HG02938 (cell line): ENCODE results near the gene CACNG6.

Experiments
- ATAC-seq: cut with Tn5 transposase; IDR thresholded peaks from one replicate; pipeline ENCODE4 v1.9.1; 2021; ENCODE audit warnings: mild to moderate bottlenecking, moderate library complexity; ENCODE audit not compliant: unreplicated experiment

Gene CACNG6

DNA sequence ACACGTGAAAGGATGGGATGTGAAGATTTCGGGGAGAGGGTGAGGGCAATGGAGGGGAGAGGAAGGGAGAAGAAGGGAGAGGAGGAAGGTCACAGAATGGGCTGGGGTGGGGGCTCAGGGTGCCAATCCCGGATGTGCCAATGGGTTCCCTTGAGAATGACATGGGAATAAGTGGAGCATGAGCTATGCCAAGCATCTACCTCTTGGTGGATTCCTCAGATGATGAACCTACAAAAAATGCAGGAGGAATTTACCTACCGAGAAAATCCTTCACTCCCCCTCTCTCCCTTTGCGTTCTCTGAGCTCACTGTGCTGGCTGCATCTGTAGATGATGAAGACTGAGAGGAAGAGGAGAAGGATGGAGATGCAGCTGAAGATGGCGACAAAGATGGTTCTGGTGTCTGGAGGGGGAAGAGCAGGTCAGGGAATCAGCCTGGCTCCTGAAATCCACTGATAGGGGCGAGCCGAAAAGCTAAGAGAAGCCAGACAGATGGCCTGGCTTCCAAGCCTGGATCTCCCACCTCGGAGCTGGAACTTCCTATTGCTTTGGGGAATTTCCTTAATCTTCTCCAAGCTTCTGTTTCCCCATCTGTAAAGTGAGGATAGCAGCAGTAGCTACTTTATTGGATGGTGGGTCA lies 50.7 kb downstream of the CACNG6 start:
- ATAC-seq, result no peak

DNA sequence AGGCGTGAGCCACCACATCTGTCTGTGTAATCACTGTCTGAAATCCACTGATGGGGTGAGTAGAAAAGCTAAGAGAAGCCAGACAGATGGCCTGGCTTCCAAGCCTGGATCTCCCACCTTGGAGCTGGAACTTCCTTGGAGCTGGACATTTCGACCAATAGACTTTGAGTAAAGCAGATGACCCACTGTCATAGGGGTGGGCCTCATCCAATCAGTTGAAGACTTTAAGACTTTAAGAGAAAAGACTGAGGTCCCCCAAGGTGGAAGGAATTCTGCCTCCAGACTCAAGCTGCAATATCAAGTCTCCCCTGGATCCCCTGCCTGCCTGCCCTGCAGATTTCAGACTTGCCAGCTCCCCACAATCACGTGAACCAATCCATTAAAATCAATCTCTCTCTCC lies 51.6 kb downstream of the CACNG6 start:
- ATAC-seq, result no peak

DNA sequence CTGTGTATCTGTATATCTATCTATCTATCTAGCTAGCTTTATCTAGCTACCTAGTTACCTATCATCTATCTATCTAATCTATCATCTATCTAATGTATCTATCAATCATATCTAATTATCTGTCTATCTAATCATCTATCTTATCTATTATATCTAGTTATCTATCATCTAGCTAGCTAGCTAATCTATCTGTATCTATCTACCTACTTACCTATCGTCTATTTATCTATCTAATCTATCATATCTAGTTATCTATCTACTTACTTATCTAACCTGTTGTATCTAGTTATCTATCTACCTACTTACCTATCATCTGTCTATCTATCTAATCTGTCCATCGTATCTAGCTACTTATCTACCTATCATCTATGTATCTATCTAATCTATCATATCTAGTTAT lies 54.3 kb downstream of the CACNG6 start:
- no peak for ATAC-seq

DNA sequence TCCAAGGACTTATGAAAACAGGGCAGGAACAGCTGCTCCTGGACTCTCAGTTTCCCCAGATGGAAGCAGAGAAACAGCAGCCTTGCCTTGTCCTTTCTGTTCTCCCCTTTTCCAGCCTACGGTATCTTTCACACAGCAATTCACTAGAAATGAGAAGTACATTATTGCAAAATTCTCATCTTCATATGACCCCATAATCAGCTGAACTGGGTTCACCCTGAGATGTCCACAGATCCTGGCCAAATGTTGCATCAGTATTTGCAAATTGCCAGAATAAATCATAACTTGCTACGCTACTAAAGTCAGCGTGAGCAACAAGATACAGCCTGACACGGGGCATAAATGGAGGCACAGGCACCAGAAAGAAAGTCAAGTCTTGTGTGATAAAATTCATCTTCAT lies 56.2 kb downstream of the CACNG6 start:
- ATAC-seq, result no peak
